Activated CD8-positive, alpha-beta memory T cell treated with anti-CD3 and anti-CD28 coated beads, Interleukin-2, amount 10 ng/mL, durations not matched to agents 7 days and 5 days (primary cell): Measurements from ENCODE around the gene SIL1. TPM values are rescaled to one million over a fixed set of nuclear protein-coding genes. Genes with fewer than 3 reads are reported as not detected.

Source experiments
- ATAC-seq: fragments of 150-1000 bp; cut with Tn5 transposase; one replicate; pipeline ENCODE4 v1.10.0; 2021; ENCODE audit warnings: moderate library complexity
- CTCF ChIA-PET: fragments of 350-600 bp; sonication (Branson Sonifier 250); formaldehyde crosslinking; loops from one replicate; lab custom pipeline; 2021; ENCODE audit warnings: antibody characterized with exemption; lab: Charles Lee
- DNase-seq: peaks from one replicate; pipeline ENCODE4 v3.0.0-alpha.2; 2020
- H3K27ac Mint-ChIP-seq: one replicate; pipeline ENCODE4 v1.8.0; 2021; ENCODE audit warnings: mild to moderate bottlenecking, mixed read lengths
- H3K27me3 Mint-ChIP-seq: one replicate; pipeline ENCODE4 v1.8.0; 2021; ENCODE audit warnings: mixed read lengths
- H3K36me3 Mint-ChIP-seq: one replicate; pipeline ENCODE4 v1.8.0; 2021; ENCODE audit warnings: mild to moderate bottlenecking, mixed read lengths
- H3K4me1 Mint-ChIP-seq: one replicate; pipeline ENCODE4 v1.8.0; 2021; ENCODE audit warnings: mixed read lengths
- H3K4me3 Mint-ChIP-seq: one replicate; pipeline ENCODE4 v1.8.0; 2021; ENCODE audit warnings: mild to moderate bottlenecking, moderate library complexity, mixed read lengths
- H3K9me3 Mint-ChIP-seq: one replicate; pipeline ENCODE4 v1.8.0; 2022; ENCODE audit warnings: low read depth, mixed read lengths
- total RNA-seq, 2 experiments: library from RNA; stranded (reverse); gene quantifications; one replicate each; pipeline ENCODE4 v1.2.3, GENCODE V29; 2021

The SIL1 gene
- total RNA-seq, 2 experiments from 2014 or later = 23.9 to 24.5 TPM

DNA sequence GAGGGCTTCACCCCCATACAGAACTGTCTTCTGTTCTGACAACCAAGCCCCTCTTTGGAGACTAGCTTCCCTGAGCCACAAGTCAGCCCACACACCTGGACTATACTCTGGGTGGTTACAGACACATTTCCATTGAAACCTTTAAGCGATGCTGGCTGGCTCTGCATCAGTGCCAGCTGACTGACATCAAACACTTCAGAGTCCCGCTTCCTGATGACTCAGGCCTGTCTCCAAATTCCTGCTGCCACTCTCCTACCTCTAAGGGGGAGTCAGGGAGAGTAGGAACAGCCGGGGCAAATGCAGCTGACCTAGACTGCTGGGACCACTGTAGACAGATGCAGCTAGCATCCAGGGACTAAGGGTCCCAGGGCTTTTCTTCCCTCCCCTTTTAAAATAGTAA lies 59.4 kb downstream of the SIL1 start:
- no peaks in the 10 kb centered on the region for H3K27me3 Mint-ChIP-seq
- CTCF ChIA-PET = interaction anchor here (1.1 kb wide), 1 partner anchor 11 kb away, joined by 3 read pairs; no protein-coding TSS in a partner anchor
- no peak overlapping the region for H3K27ac Mint-ChIP-seq
- H3K4me1 Mint-ChIP-seq = peaks cover 2% of the 10 kb centered on the region
- H3K36me3 Mint-ChIP-seq = no peaks in the 10 kb centered on the region
- H3K9me3 Mint-ChIP-seq = no peaks in the 10 kb centered on the region
- ATAC-seq (no peak), DNase-seq (no peak)
- H3K4me3 Mint-ChIP-seq = no peak overlapping the region

- no peak overlapping the region for H3K4me3 Mint-ChIP-seq
- peaks cover 2% of the 10 kb centered on the region for H3K4me1 Mint-ChIP-seq
- no peaks in the 10 kb centered on the region for H3K36me3 Mint-ChIP-seq
- no peaks in the 10 kb centered on the region for H3K9me3 Mint-ChIP-seq
- no peaks in the 10 kb centered on the region for H3K27me3 Mint-ChIP-seq
- DNase-seq (no peak), ATAC-seq (no peak)
- H3K27ac Mint-ChIP-seq = no peak overlapping the region
- CTCF ChIA-PET = interaction anchor here (0.7 to 1.1 kb wide), 2 partner anchors 10 to 11 kb away, joined by 3 read pairs; no protein-coding TSS in a partner anchor
Measured at GRCh38 chr5:139138109-139138508, 60.1 kb downstream of the SIL1 start.

DNA sequence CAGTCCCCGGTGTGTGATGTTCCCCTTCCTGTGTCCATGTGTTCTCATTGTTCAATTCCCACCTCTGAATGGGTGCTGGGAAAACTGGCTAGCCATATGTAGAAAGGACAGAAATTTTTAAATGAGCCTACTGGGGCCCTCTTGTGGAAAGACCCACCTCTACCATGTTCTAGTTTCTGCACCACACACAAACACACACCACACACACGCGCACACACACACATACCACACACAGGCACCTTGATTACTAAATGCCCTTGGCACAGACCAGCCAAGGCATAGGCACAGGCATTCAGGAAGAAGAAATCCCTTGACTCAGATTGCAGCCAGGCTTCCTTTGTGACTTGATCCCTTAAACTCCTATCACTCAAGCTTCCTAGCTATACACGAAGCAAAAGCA lies 60.5 kb downstream of the SIL1 start:
- no peak overlapping the region for H3K4me3 Mint-ChIP-seq
- CTCF ChIA-PET = interaction anchor here (0.7 kb wide), 1 partner anchor 11 kb away, joined by 3 read pairs; no protein-coding TSS in a partner anchor

DNA sequence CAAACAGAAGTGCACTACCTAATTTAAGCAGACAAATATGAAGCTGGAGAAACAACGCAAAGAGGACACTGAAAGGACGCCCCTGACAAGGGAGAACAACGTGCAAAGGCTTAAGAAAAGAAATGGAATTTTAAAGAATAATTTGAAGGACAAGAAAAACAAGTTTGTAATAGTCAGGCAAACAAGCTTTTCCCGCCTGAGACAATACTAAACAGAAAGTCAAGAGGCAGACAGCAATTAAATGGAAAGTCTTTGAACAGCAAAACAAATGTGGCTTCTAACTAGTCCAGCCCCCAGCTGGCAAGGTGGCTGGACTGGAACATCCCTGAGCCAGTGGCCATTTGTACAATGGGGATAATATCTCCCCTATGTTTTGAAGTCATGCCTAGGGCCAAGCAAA lies 63.3 kb downstream of the SIL1 start:
- no peaks in the 10 kb centered on the region for H3K4me1 Mint-ChIP-seq
- no peak overlapping the region for H3K27ac Mint-ChIP-seq
- CTCF ChIA-PET = interaction anchor here (1.3 kb wide), 1 partner anchor 11 kb away, joined by 3 read pairs; no protein-coding TSS in a partner anchor
- no peaks in the 10 kb centered on the region for H3K36me3 Mint-ChIP-seq
- no peak for ATAC-seq
- no peaks in the 10 kb centered on the region for H3K27me3 Mint-ChIP-seq
- H3K4me3 Mint-ChIP-seq = no peak overlapping the region
- DNase-seq = no peak
- H3K9me3 Mint-ChIP-seq = no peaks in the 10 kb centered on the region

More for the DNA sequence above, 60.5 kb downstream of the SIL1 start:
- Mint-ChIP-seq H3K27ac (no peak overlapping the region), H3K4me1 (peaks cover 2% of the 10 kb centered on the region), H3K9me3 (no peaks in the 10 kb centered on the region), H3K27me3 (no peaks in the 10 kb centered on the region), H3K36me3 (no peaks in the 10 kb centered on the region)
- DNase-seq (no peak), ATAC-seq (no peak)

GRCh38 chr5:139133282-139133681 lies 64.9 kb downstream of the SIL1 start:
- H3K4me1 Mint-ChIP-seq = no peaks in the 10 kb centered on the region
- no peaks in the 10 kb centered on the region for H3K27me3 Mint-ChIP-seq
- H3K4me3 Mint-ChIP-seq = no peak overlapping the region
- no peak overlapping the region for H3K27ac Mint-ChIP-seq
- H3K36me3 Mint-ChIP-seq = no peaks in the 10 kb centered on the region
- CTCF ChIA-PET = no interaction called here
- DNase-seq (no peak), ATAC-seq (no peak)
- no peaks in the 10 kb centered on the region for H3K9me3 Mint-ChIP-seq

DNA sequence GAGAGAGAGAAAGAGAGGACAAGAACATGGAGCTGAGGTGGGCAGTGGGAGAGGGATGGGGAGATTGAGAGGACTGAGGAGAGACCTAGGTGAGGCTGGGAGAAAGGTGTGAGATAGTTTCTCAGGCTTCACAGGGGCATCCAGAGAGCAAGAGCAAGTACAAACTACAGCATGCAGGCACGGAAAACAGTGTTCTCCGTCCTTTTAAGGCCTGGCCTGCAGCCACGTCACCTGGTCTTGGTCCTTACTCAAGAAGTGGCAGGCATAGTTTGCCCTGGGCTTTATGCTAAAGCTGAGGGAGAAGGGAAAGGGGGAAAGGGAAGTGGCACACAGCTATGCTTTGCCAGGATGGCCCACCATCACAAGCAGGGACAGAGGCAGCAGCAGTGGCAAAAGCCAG lies 65.7 kb downstream of the SIL1 start:
- ATAC-seq (no peak), DNase-seq (no peak)
- H3K27ac Mint-ChIP-seq = no peak overlapping the region
- H3K36me3 Mint-ChIP-seq = no peaks in the 10 kb centered on the region
- no peaks in the 10 kb centered on the region for H3K4me1 Mint-ChIP-seq
- no peaks in the 10 kb centered on the region for H3K27me3 Mint-ChIP-seq
- no peak overlapping the region for H3K4me3 Mint-ChIP-seq
- CTCF ChIA-PET = no interaction called here
- H3K9me3 Mint-ChIP-seq = no peaks in the 10 kb centered on the region

- ATAC-seq = no peak
- CTCF ChIA-PET = no interaction called here
- H3K36me3 Mint-ChIP-seq = no peaks in the 10 kb centered on the region
- no peaks in the 10 kb centered on the region for H3K27me3 Mint-ChIP-seq
- no peak for DNase-seq
- no peaks in the 10 kb centered on the region for H3K9me3 Mint-ChIP-seq
- no peak overlapping the region for H3K4me3 Mint-ChIP-seq
- H3K27ac Mint-ChIP-seq = no peak overlapping the region
- H3K4me1 Mint-ChIP-seq = no peaks in the 10 kb centered on the region
Measured at GRCh38 chr5:139131921-139132432, 66.2 kb downstream of the SIL1 start.

GRCh38 chr5:139131465-139131864 lies 66.7 kb downstream of the SIL1 start:
- H3K36me3 Mint-ChIP-seq = no peaks in the 10 kb centered on the region
- H3K4me3 Mint-ChIP-seq = no peak overlapping the region
- CTCF ChIA-PET = no interaction called here
- no peaks in the 10 kb centered on the region for H3K4me1 Mint-ChIP-seq
- ATAC-seq (no peak), DNase-seq (no peak)
- no peaks in the 10 kb centered on the region for H3K27me3 Mint-ChIP-seq
- H3K9me3 Mint-ChIP-seq = no peaks in the 10 kb centered on the region
- H3K27ac Mint-ChIP-seq = no peak overlapping the region

DNA sequence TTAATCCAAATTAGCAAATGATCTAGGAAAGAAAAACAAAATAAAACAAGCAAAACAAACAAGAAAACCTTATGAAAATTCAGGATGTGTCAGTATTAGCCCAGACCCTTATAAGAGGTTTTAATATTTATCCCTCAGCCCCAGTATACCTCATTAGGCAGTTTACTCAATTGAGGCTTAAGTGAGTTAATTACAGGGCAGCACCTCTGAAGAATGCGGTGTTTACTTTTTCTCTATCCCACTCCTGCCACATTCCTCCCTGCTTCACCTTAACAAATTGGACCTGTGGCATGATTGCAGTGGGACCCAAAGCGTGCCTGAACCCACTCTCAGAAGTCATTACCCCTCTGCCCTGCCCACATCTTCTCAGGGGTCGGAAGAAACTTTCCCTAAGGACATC lies 67.1 kb downstream of the SIL1 start:
- H3K27me3 Mint-ChIP-seq = no peaks in the 10 kb centered on the region
- DNase-seq = no peak

DNA sequence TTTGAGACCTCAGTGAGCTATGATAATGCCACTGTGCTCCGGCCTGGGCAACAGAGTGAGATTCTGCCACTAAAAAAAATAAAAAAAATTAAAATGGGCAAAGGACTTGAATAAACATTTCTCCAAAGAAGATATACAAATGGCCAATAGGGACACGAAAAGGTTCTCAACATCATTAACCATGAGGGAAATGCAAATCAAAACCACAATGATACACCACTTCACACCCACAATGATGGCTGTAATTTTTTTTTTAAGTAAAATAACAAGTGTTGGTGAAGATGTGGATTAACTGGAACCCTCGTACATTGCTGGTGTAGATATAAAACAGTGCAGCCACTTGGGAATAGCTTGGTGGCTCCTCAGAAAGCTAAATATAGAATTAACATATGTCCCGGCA lies 68.0 kb downstream of the SIL1 start:
- ATAC-seq = no peak
- CTCF ChIA-PET = no interaction called here
- Mint-ChIP-seq H3K4me3 (no peak overlapping the region), H3K36me3 (no peaks in the 10 kb centered on the region), H3K4me1 (no peaks in the 10 kb centered on the region), H3K27ac (no peak overlapping the region), H3K27me3 (no peaks in the 10 kb centered on the region), H3K9me3 (no peaks in the 10 kb centered on the region)
- no peak for DNase-seq

More for the DNA sequence above, 67.1 kb downstream of the SIL1 start:
- H3K36me3 Mint-ChIP-seq = no peaks in the 10 kb centered on the region
- CTCF ChIA-PET = no interaction called here
- no peak for ATAC-seq
- no peaks in the 10 kb centered on the region for H3K4me1 Mint-ChIP-seq
- no peak overlapping the region for H3K4me3 Mint-ChIP-seq
- no peak overlapping the region for H3K27ac Mint-ChIP-seq
- no peaks in the 10 kb centered on the region for H3K9me3 Mint-ChIP-seq

DNA sequence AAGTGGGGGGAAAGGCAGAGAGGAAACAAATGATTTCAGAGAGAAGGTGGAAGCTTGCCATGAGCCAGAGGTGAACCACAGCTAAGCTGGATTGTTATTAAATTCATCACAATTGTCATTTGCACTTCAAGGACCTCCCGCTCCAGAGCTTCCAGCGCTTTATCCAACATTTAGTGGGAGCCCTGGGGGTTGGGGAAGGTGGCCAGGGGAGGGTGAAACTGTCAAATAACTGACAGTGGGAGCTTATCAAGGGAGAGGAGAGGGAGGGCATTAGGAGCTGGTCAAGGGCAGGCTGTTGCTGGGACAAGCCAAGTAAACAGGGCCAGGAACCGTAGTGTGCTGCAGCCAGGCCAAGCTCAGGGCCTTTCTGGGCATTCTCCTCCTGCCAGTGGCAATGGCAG lies 71.5 kb downstream of the SIL1 start:
- Mint-ChIP-seq H3K4me1 (no peaks in the 10 kb centered on the region), H3K4me3 (no peak overlapping the region), H3K36me3 (no peaks in the 10 kb centered on the region), H3K27ac (no peak overlapping the region), H3K27me3 (no peaks in the 10 kb centered on the region), H3K9me3 (no peaks in the 10 kb centered on the region)
- DNase-seq = no peak
- no peak for ATAC-seq
- CTCF ChIA-PET = no interaction called here

DNA sequence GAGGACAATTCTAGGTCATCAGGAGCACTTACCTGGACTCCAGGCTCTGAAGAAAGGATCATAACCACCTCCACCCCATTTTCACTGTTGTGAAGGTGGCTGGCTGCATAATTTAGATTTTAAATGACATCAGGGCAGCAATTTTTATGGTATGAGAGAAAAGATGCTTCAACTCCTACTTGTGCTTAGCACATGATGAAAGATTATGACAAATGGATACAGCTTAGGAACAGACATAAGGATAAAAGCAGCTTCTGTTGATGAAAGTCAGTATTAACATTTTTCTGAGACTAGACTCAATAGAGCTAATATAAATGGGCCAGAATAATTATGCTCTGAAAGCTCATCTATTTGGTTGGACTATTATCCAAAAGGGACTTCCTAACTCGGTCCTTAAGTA lies 72.2 kb downstream of the SIL1 start:
- ATAC-seq (no peak), DNase-seq (no peak)
- H3K4me3 Mint-ChIP-seq = no peak overlapping the region
- no peaks in the 10 kb centered on the region for H3K27me3 Mint-ChIP-seq
- CTCF ChIA-PET = interaction anchor here (1.2 kb wide), 1 partner anchor 9 kb away, joined by 3 read pairs; no protein-coding TSS in a partner anchor
- H3K4me1 Mint-ChIP-seq = no peaks in the 10 kb centered on the region
- no peak overlapping the region for H3K27ac Mint-ChIP-seq
- H3K36me3 Mint-ChIP-seq = no peaks in the 10 kb centered on the region
- no peaks in the 10 kb centered on the region for H3K9me3 Mint-ChIP-seq

DNA sequence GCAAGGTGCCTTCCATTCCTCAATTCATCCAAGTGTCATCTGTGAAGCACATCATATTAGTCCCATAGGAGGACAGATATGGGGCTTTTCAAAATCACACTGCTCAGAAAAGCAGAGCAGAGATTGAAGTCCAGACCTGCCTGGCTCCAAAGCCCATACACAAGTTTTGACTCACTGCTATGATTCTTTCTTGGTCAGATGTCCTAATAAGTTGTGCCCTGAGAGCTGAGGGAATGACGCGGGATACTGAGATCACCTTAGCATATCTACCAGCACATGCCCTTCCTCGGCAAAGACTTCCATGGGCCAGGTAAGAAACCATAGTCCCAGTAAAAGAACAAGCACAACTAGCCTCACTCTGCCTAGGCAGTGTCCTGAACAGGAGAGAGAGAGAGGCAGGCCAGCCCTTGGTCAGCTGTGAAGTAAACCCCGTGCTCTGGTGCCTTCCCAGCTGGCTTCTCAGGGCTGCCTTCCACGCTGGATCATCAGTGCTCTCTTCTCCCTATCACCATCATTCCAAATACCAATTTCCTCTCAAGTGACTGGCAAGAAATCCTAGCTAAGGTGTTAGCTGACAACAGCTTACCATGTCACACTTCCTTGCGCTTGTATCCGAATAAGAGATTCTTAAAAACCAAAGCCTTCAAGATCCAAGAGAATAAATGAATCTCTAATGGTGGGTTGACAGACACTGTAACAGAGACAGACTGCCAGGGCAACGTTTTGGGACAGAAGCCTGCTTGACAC lies 73.2 kb downstream of the SIL1 start:
- no peaks in the 10 kb centered on the region for H3K36me3 Mint-ChIP-seq
- H3K9me3 Mint-ChIP-seq = no peaks in the 10 kb centered on the region
- no peaks in the 10 kb centered on the region for H3K27me3 Mint-ChIP-seq
- H3K27ac Mint-ChIP-seq = no peak overlapping the region
- DNase-seq (no peak), ATAC-seq (no peak)
- H3K4me3 Mint-ChIP-seq = no peak overlapping the region
- CTCF ChIA-PET = interaction anchor here (1.2 to 1.4 kb wide), 2 partner anchors 8 to 9 kb away, joined by 3 read pairs; no protein-coding TSS in a partner anchor
- no peaks in the 10 kb centered on the region for H3K4me1 Mint-ChIP-seq

DNA sequence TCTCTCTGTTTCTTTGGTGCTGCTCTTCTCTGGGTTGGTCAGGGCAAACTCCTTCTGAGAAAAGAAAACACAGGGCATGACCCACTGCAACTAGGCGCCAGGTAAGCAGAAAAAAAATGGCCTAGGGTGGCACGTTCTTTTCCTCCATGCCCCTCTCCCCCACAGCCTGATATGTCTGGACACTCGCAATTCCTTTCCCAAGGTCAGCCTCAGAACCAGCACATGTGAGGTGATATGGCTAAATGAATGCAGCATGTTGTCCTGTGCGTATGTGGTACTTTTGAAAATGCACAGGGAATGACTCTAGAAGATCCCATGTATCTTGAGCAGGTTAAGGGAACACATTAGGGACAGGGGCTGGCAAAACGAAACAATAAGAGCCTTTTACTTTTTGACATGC lies 77.0 kb downstream of the SIL1 start:
- H3K4me3 Mint-ChIP-seq = no peak overlapping the region
- ATAC-seq (no peak), DNase-seq (no peak)
- H3K27ac Mint-ChIP-seq = no peak overlapping the region
- peaks cover under 1% of the 10 kb centered on the region for H3K36me3 Mint-ChIP-seq
- no peaks in the 10 kb centered on the region for H3K9me3 Mint-ChIP-seq
- CTCF ChIA-PET = no interaction called here
- no peaks in the 10 kb centered on the region for H3K4me1 Mint-ChIP-seq
- no peaks in the 10 kb centered on the region for H3K27me3 Mint-ChIP-seq
